ENCODE results near the gene BST1. TPM values are rescaled to one million over a fixed set of nuclear protein-coding genes. Genes with fewer than 3 reads are reported as not detected.

The BST1 gene
- total RNA-seq, 1 experiment from 2014 or later: not detected

DNA sequence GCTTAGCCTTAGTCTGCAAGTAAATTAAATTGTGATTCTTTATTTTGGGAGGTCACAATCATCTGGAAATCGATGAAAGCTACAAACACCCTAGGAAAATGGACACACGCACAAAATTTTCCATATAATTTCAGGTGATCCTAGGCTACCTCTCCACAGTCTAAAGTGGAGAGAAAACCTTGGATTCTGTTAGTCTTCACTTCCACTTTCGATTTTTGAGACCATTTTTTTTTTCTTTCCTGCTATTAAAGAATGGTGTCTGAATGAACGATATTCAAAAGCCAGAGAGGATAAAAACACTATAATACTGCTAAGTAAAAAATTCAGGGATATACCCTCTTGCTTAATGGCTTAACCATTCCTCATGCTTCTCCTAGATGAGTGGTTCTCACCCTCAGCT, 49.4 kb upstream of the BST1 start:
- no CpG with 5 or more reads among the region's 4 CpGs for WGBS (ENCODE audit: extremely low coverage, insufficient read length, low lambda C conversion rate)
- H3K27ac ChIP-seq (ENCODE audit: insufficient read length, low read depth, low read length): no peak overlapping the region

More for the DNA sequence above, 49.4 kb upstream of the BST1 start:
- H3K23ac ChIP-seq (ENCODE audit: insufficient read length, low read depth, low read length): no peak overlapping the region
- no peak for DNase-seq
- no peak overlapping the region for H4K8ac ChIP-seq (replicated peaks; ENCODE audit: insufficient read length, low read depth, low read length)
- H3K56ac ChIP-seq (ENCODE audit: insufficient read length, low read depth, low read length): no peak overlapping the region
- no peak overlapping the region for H4K91ac ChIP-seq (ENCODE audit: insufficient read length, low read depth, low read length)
- H2BK20ac ChIP-seq (ENCODE audit: low read depth, low read length, poor library complexity, severe bottlenecking): no peak overlapping the region
- no peak overlapping the region for H3K14ac ChIP-seq (ENCODE audit: insufficient read depth, low read length)
- peaks cover 10% of the 10 kb centered on the region for H3K23me2 ChIP-seq (ENCODE audit: insufficient read length, low read depth, low read length, poor library complexity, severe bottlenecking)
- H2BK5ac ChIP-seq (ENCODE audit: insufficient read length, low read length): no peak overlapping the region
- H3K79me1 ChIP-seq (ENCODE audit: insufficient read depth, low read depth, low read length, poor library complexity, severe bottlenecking): peaks cover 4% of the 10 kb centered on the region
- Mint-ChIP-seq H3K9me3 (no peaks in the 10 kb centered on the region), H3K27ac (peak overlapping the region; percentile 39 to 96 (median 40); a peak in 4 of 7 replicates), H3K27me3 (ENCODE audit: low read depth) (no peaks in the 10 kb centered on the region; the same call in 1 of the 2 replicates), H3K36me3 (ENCODE audit: insufficient read depth in 1 of 3, low read depth in 3 of 3) (peaks cover 0 to 4% (median 0%) of the 10 kb centered on the region in 3 experiments; a peak in 2 of 7 replicates), H3K4me3 (peak overlapping the region; percentile 95 to 98), H3K4me1 (peaks cover 36 to 45% of the 10 kb centered on the region in 2 experiments)
- H2BK120ac ChIP-seq (ENCODE audit: low read depth, low read length, poor library complexity, severe bottlenecking): no peak overlapping the region
- no peak overlapping the region for H4K5ac ChIP-seq (ENCODE audit: insufficient read length, low read depth, low read length)
- H2BK15ac ChIP-seq (ENCODE audit: low read depth, low read length): no peak overlapping the region
- H3K18ac ChIP-seq (ENCODE audit: insufficient read length, low read depth, low read length): no peak overlapping the region
- no peak overlapping the region for H2AFZ ChIP-seq (ENCODE audit: low read length)
- H4K20me1 ChIP-seq (ENCODE audit: control insufficient read depth, insufficient read depth, insufficient read length): no peaks in the 10 kb centered on the region
- no peaks in the 10 kb centered on the region for H3K9me3 ChIP-seq (ENCODE audit: control insufficient read depth, low read depth, low read length)
- no peak overlapping the region for H3T11ph ChIP-seq (ENCODE audit: low read length)
- no peaks in the 10 kb centered on the region for H3K27me3 ChIP-seq (ENCODE audit: insufficient read depth, low read length)
- peaks cover 2% of the 10 kb centered on the region; the same call in 1 of the 2 replicates for H3K4me1 ChIP-seq (ENCODE audit: insufficient read depth, low read length)
- H3K4me2 ChIP-seq (ENCODE audit: insufficient read depth, insufficient read length, low read length): peak overlapping the region; percentile 95
- peaks cover 9% of the 10 kb centered on the region; the same call in 1 of the 2 replicates for H3K79me2 ChIP-seq (ENCODE audit: insufficient read depth, low read length)
- TF ChIP-seq, protein P1, sequence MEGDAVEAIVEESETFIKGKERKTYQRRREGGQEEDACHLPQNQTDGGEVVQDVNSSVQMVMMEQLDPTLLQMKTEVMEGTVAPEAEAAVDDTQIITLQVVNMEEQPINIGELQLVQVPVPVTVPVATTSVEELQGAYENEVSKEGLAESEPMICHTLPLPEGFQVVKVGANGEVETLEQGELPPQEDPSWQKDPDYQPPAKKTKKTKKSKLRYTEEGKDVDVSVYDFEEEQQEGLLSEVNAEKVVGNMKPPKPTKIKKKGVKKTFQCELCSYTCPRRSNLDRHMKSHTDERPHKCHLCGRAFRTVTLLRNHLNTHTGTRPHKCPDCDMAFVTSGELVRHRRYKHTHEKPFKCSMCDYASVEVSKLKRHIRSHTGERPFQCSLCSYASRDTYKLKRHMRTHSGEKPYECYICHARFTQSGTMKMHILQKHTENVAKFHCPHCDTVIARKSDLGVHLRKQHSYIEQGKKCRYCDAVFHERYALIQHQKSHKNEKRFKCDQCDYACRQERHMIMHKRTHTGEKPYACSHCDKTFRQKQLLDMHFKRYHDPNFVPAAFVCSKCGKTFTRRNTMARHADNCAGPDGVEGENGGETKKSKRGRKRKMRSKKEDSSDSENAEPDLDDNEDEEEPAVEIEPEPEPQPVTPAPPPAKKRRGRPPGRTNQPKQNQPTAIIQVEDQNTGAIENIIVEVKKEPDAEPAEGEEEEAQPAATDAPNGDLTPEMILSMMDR (conservative IDR thresholded peaks at IDR 0.05): no peak
- H2BK12ac ChIP-seq (ENCODE audit: insufficient read length, low read depth, low read length): no peak overlapping the region
- H3K9ac ChIP-seq (ENCODE audit: extremely low read depth, insufficient read length, low read length): peak overlapping the region; percentile 73
- H3K4ac ChIP-seq (ENCODE audit: low read depth, low read length): no peak overlapping the region
- no peak overlapping the region for H2AK5ac ChIP-seq (ENCODE audit: insufficient read length, low read length)
